HG03025 (cell line): ENCODE data around the gene CEP83.

ENCODE experiments used
- ATAC-seq: cut with Tn5 transposase; IDR thresholded peaks from one replicate; pipeline ENCODE4 v1.9.1; 2021; ENCODE audit warnings: mild to moderate bottlenecking, moderate library complexity; ENCODE audit not compliant: unreplicated experiment, low FRiP score

Gene CEP83

DNA sequence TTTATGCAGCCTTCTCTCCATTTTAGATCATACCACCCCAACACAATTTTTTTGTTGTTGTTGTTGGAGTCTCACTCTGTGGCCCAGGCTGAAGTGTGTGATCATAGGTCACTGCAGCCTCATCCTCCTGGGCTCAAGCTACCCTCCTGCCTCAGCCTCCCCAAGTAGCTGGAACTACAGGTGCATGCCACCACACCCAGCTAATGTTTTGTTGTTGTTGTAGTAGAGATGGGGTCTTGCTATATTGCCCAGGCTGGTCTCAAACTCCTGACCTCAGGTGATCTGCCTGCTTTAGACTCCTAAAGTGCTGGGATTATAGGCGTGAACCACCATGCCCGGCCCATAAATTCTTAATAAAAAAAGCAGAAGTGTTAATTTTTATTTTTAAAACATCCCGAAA lies 199.7 kb downstream of the CEP83 start:
- no peak for ATAC-seq

DNA sequence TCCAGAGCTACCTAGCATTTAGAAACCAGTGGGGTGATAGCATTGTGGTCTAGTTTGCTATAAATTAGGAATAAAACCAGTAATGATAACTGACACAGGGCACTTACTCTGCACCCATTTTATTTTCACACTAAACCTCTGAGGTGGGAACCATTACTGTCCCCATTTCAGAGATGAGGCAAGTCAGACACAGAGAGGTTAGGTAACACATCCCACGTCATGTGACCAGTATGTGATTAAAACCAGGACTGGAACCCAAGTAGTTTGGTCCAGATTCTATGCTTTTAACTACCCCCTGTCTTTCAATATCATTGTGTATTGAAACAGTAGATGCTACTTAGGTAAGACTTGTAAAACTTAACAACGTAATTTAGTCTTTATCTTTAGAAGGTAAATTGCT lies 201.1 kb downstream of the CEP83 start:
- peak; percentile 38 for ATAC-seq
